Fibroblast of skin of right quadriceps (primary cell): ENCODE measurements around the gene ERH.
"Not testable (repeated sequence)": the region's sequence is repeated elsewhere in the genome, so short reads cannot be mapped to it uniquely, and the experiment has no call there.

Source experiments
- DNase-seq: peaks from one replicate; pipeline ENCODE4 v3.0.0-alpha.2; 2013

Gene ERH

GRCh38 chr14:69398053-69398817, at the start of gene ERH, which contains the start of gene SLC39A9:
Gene ERH, minus strand, starts transcription at chr14:69398299. Its CDS starts 66 bp downstream, at chr14:69398233.
Gene SLC39A9, plus strand, starts transcription at chr14:69398692. Its CDS starts 678 bp downstream, at chr14:69399370.
- DNase-seq, result peak; percentile 98

GRCh38 chr14:69443296-69443805, 45.3 kb upstream of the ERH start:
- peak; percentile 11 for DNase-seq

GRCh38 chr14:69441948-69442347, 43.8 kb upstream of the ERH start:
- DNase-seq, result peak; percentile 5

GRCh38 chr14:69439521-69440270, 41.6 kb upstream of the ERH start:
- no peak for DNase-seq

- no peak for DNase-seq
These were observed 34.3 kb upstream of the ERH start for GRCh38 chr14:69432364-69432763.

GRCh38 chr14:69430306-69430939, 32.3 kb upstream of the ERH start:
- DNase-seq, result no peak

GRCh38 chr14:69429643-69430042, 31.5 kb upstream of the ERH start:
- no peak for DNase-seq

- no peak for DNase-seq
These were observed 30.3 kb upstream of the ERH start for GRCh38 chr14:69428289-69428998.

- no peak for DNase-seq
These were observed 29.5 kb upstream of the ERH start for GRCh38 chr14:69427596-69427995.

GRCh38 chr14:69424149-69424923, 26.2 kb upstream of the ERH start:
- DNase-seq, result no peak

- DNase-seq, result peak; percentile 20
These were observed 25.2 kb upstream of the ERH start for GRCh38 chr14:69423279-69423678.

- DNase-seq, result not testable (repeated sequence)
These were observed 18.0 kb upstream of the ERH start for GRCh38 chr14:69416087-69416486.

- DNase-seq, result no peak
These were observed 15.4 kb upstream of the ERH start for GRCh38 chr14:69413483-69413882.

- DNase-seq, result no peak
These were observed 10.3 kb upstream of the ERH start for GRCh38 chr14:69408331-69408960.

- DNase-seq, result no peak
These were observed 7.7 kb upstream of the ERH start for GRCh38 chr14:69405762-69406161.

- DNase-seq, result no peak
These were observed 6.8 kb upstream of the ERH start for GRCh38 chr14:69404883-69405282.

- no peak for DNase-seq
These were observed 6.4 kb upstream of the ERH start for GRCh38 chr14:69404478-69404877.

GRCh38 chr14:69401841-69402240, 3.7 kb upstream of the ERH start:
- no peak for DNase-seq

GRCh38 chr14:69400154-69400553, 2.1 kb upstream of the ERH start:
- no peak for DNase-seq

GRCh38 chr14:69399750-69400149, 1.7 kb upstream of the ERH start:
- no peak for DNase-seq

GRCh38 chr14:69398818-69399210, 715 bp upstream of the ERH start:
- no peak for DNase-seq

GRCh38 chr14:69395929-69396328, 2.2 kb downstream of the ERH start:
- no peak for DNase-seq
